GM19099 (cell line): ENCODE results near the gene SAMD7.

Experiments
- POLR2A ChIP-seq: IDR thresholded peaks from 3 replicates; pipeline ENCODE4 v1.6.1; 2011; ENCODE audit warnings: low read depth; ENCODE audit not compliant: insufficient read length; ENCODE audit errors: extremely low read depth

Gene SAMD7

GRCh38 chr3:169891886-169892285 lies 19.5 kb upstream of the SAMD7 start:
- TF ChIP-seq POLR2A, result no peak

- TF ChIP-seq POLR2A, result no peak
Observed at GRCh38 chr3:169894110-169894509, 17.3 kb upstream of the SAMD7 start.

GRCh38 chr3:169895072-169895471 lies 16.3 kb upstream of the SAMD7 start:
- TF ChIP-seq POLR2A, result no peak

GRCh38 chr3:169897284-169897683 lies 14.1 kb upstream of the SAMD7 start:
- TF ChIP-seq POLR2A, result no peak

- no peak for TF ChIP-seq POLR2A
Observed at GRCh38 chr3:169901453-169901852, 9.9 kb upstream of the SAMD7 start.

GRCh38 chr3:169905404-169905803 lies 6.0 kb upstream of the SAMD7 start:
- TF ChIP-seq POLR2A, result no peak

- no peak for TF ChIP-seq POLR2A
Observed at GRCh38 chr3:169907476-169907875, 3.9 kb upstream of the SAMD7 start.

- no peak for TF ChIP-seq POLR2A
Observed at GRCh38 chr3:169907944-169908343, 3.4 kb upstream of the SAMD7 start.

GRCh38 chr3:169913323-169913722 lies 2.0 kb downstream of the SAMD7 start:
- no peak for TF ChIP-seq POLR2A

GRCh38 chr3:169914321-169914720 lies 2.9 kb downstream of the SAMD7 start:
- no peak for TF ChIP-seq POLR2A

GRCh38 chr3:169923189-169923588 lies 11.8 kb downstream of the SAMD7 start:
- TF ChIP-seq POLR2A, result no peak

- no peak for TF ChIP-seq POLR2A
Observed at GRCh38 chr3:169923831-169924230, 12.5 kb downstream of the SAMD7 start.

- no peak for TF ChIP-seq POLR2A
Observed at GRCh38 chr3:169929830-169930519, 18.6 kb downstream of the SAMD7 start.

GRCh38 chr3:169930843-169931242 lies 19.5 kb downstream of the SAMD7 start:
- no peak for TF ChIP-seq POLR2A

- TF ChIP-seq POLR2A, result peak; percentile 52
Observed at GRCh38 chr3:169931747-169932520, 20.6 kb downstream of the SAMD7 start.

- TF ChIP-seq POLR2A, result no peak
Observed at GRCh38 chr3:169939320-169939719, 27.9 kb downstream of the SAMD7 start.

- no peak for TF ChIP-seq POLR2A
Observed at GRCh38 chr3:169939751-169940150, 28.4 kb downstream of the SAMD7 start.

GRCh38 chr3:169940470-169941181 lies 29.3 kb downstream of the SAMD7 start:
- no peak for TF ChIP-seq POLR2A
